Testis (tissue), 3 donors: Measurements from ENCODE around the gene BNC2. TPM values are rescaled to one million over a fixed set of nuclear protein-coding genes. Genes with fewer than 3 reads are reported as not detected.

Experiments
- DNase-seq: peaks from one replicate; pipeline ENCODE4 v3.0.0-alpha.2; 2019
- H3K27ac ChIP-seq, 2 donors: fragments of 200-600 bp; sonication (generic); one replicate each; pipeline ENCODE4 v1.5.1; 2019
- H3K27me3 ChIP-seq: fragments of 200-600 bp; sonication (generic); one replicate; pipeline ENCODE4 v1.5.1; 2019
- H3K36me3 ChIP-seq: fragments of 200-600 bp; sonication (generic); one replicate; pipeline ENCODE4 v1.5.1; 2017; ENCODE audit warnings: low read depth; ENCODE audit errors: missing control alignments
- H3K4me1 ChIP-seq: fragments of 200-600 bp; sonication (generic); one replicate; pipeline ENCODE4 v1.5.1; 2019
- H3K4me3 ChIP-seq, 2 donors: fragments of 200-600 bp; sonication (generic); one replicate each; pipeline ENCODE4 v1.5.1; 2017 to 2019
- H3K9me3 ChIP-seq: fragments of 200-600 bp; sonication (generic); one replicate; pipeline ENCODE4 v1.5.1; 2017
- CTCF ChIP-seq, 3 experiments: fragments of 450-650 bp in 2 of 3; fragments of 200-600 bp in 1 of 3; sonication (generic) in 1 of 3; IDR thresholded peaks; one replicate each; pipeline ENCODE4 v1.5.1; 2016 to 2019; ENCODE audit warnings: antibody characterized with exemption in 3 of 3, mild to moderate bottlenecking in 2 of 3, moderate library complexity in 1 of 3
- POLR2A ChIP-seq: fragments of 450-650 bp; IDR thresholded peaks from one replicate; pipeline ENCODE4 v1.6.1; 2017; ENCODE audit warnings: antibody characterized with exemption, mild to moderate bottlenecking, moderate library complexity
- WGBS, 2 donors: methylation state at CpG; one replicate each; pipeline ENCODE4 v1.1.5; 2018; 5-methylcytosine and 5-hydroxymethylcytosine counted together
- intact Hi-C: fragments of 100-400 bp; cut with DNase I; formaldehyde crosslinking; loops from one replicate; pipeline ENCODE4 v1.15.1; 2023; ENCODE audit warnings: low total_unique reads
- polyA plus RNA-seq: library from polyadenylated mRNA; stranded (reverse); fragments of 350-450 nt; fragmentation: Illumina TruSeq; extraction: RNeasy Lipid Tissue Mini Kit (QIAGEN cat#74804); gene quantifications from one replicate; pipeline ENCODE4 v1.2.3, GENCODE V29; 2014; ENCODE audit warnings: low read depth, low replicate concordance; ENCODE audit not compliant: insufficient read depth
- total RNA-seq, 2 donors: library from RNA; depleted of rRNA; stranded (reverse); fragments of >200 nt; gene quantifications; one replicate each; pipeline ENCODE4 v1.2.3, GENCODE V29; 2016

The BNC2 gene
- total and polyA plus RNA-seq, 3 donors from 2014 or later = 14.6 to 35.2 (median 32.0) TPM

DNA sequence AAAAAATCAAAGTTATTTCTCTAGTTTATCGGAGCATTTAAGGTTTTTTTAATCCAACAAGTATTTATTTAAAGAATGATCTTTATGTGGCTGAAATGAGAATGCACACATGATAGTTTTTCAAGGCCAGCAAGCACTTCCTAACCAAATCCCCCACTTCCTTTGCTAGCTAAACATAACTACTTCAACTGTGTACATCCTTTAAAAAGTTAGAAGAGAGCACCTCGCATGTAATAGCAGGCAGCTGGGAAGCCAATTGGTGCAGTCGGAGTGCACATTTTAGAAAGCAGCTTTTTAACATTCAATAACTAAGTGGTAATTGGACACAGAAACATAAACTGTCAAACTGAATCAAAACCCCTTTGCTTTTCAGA, 245.7 kb downstream of the BNC2 start:
- Histone ChIP-seq H3K27ac (no peak overlapping the region), H3K36me3 (no peaks in the 10 kb centered on the region), H3K9me3 (no peaks in the 10 kb centered on the region), H3K4me3 (no peak overlapping the region), H3K27me3 (no peaks in the 10 kb centered on the region), H3K4me1 (peaks cover 10% of the 10 kb centered on the region)
- DNase-seq = no peak
- intact Hi-C loops = no loop called here
- 53 to 54% methylated on average over 3 of the region's 3 CpGs for WGBS, 2 donors
- TF ChIP-seq POLR2A (no peak), CTCF (IDR thresholded peaks at IDR 0.05) (no peak)

GRCh38 chr9:16623989-16624743, 246.3 kb downstream of the BNC2 start:
- DNase-seq = no peak
- intact Hi-C loops = no loop called here

GRCh38 chr9:16622541-16622940, 247.9 kb downstream of the BNC2 start:
- intact Hi-C loops = no loop called here
- DNase-seq = no peak
- Histone ChIP-seq H3K4me3 (no peak overlapping the region), H3K9me3 (no peaks in the 10 kb centered on the region), H3K27me3 (no peaks in the 10 kb centered on the region), H3K27ac (no peak overlapping the region), H3K4me1 (peaks cover 3% of the 10 kb centered on the region), H3K36me3 (no peaks in the 10 kb centered on the region)
- 83 to 86% methylated on average over 3 of the region's 3 CpGs for WGBS, 2 donors
- no peak for TF ChIP-seq POLR2A
- no peak for TF ChIP-seq CTCF (IDR thresholded peaks at IDR 0.05)

More at GRCh38 chr9:16623989-16624743, 246.3 kb downstream of the BNC2 start:
- peaks cover 10% of the 10 kb centered on the region for H3K4me1 ChIP-seq
- H3K36me3 ChIP-seq = no peaks in the 10 kb centered on the region
- no peak overlapping the region for H3K27ac ChIP-seq
- H3K27me3 ChIP-seq = no peaks in the 10 kb centered on the region
- H3K4me3 ChIP-seq = no peak overlapping the region
- H3K9me3 ChIP-seq = no peaks in the 10 kb centered on the region
- 84% methylated on average over 6 of the region's 6 CpGs for WGBS, 2 donors
- no peak for TF ChIP-seq POLR2A

GRCh38 chr9:16619914-16620520, 250.5 kb downstream of the BNC2 start:
- Histone ChIP-seq H3K27ac (no peak overlapping the region), H3K4me1 (no peaks in the 10 kb centered on the region), H3K4me3 (no peak overlapping the region), H3K36me3 (no peaks in the 10 kb centered on the region), H3K9me3 (no peaks in the 10 kb centered on the region), H3K27me3 (no peaks in the 10 kb centered on the region)
- intact Hi-C loops = no loop called here
- WGBS, 2 donors = 64 to 70% methylated on average over 7 of the region's 7 CpGs
- TF ChIP-seq POLR2A (no peak), CTCF (IDR thresholded peaks at IDR 0.05) (no peak)
- no peak for DNase-seq

DNA sequence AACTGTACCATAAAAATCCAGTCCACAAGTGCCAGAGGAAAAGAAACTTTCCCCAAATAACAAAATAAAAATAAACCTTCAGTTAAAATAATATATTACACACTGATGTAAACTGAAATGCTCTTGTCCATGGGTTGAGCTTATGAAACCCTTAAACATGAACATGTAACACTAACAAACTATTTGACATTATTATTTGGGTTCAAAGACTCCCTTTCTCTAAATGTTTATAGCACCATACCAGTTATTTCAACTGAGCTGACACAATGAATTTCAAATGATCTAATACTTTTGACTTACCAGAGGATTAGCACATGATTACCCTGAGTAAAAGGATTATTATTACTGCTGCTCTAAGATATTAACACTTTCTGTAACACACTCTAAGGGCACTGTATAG, 251.1 kb downstream of the BNC2 start:
- TF ChIP-seq CTCF (IDR thresholded peaks at IDR 0.05) = no peak
- TF ChIP-seq POLR2A = no peak
- Histone ChIP-seq H3K9me3 (no peaks in the 10 kb centered on the region), H3K27me3 (no peaks in the 10 kb centered on the region), H3K27ac (no peak overlapping the region), H3K4me3 (no peak overlapping the region), H3K4me1 (no peaks in the 10 kb centered on the region), H3K36me3 (no peaks in the 10 kb centered on the region)
- intact Hi-C loops = no loop called here
- DNase-seq = no peak
